PC-3 (cell line): ENCODE measurements around the gene SPATA32.

Experiments used
- CTCF ChIP-seq: fragments of 300-600 bp; sonication (generic); conservative IDR thresholded peaks from 2 replicates; pipeline ENCODE4 v1.5.1; 2017; ENCODE audit warnings: antibody characterized with exemption, low read depth, mild to moderate bottlenecking, low read length
- EZH2 ChIP-seq: fragments of 300-600 bp; sonication (generic); IDR thresholded peaks from one replicate; pipeline ENCODE4 v1.6.1; 2017; ENCODE audit warnings: antibody characterized with exemption, mild to moderate bottlenecking, low read length; ENCODE audit not compliant: unreplicated experiment
- EZH2phosphoT487 ChIP-seq: fragments of 300-600 bp; sonication (generic); IDR thresholded peaks from 2 replicates; pipeline ENCODE4 v1.6.1; 2018; ENCODE audit warnings: mild to moderate bottlenecking, antibody characterized with exemption, low read length, borderline replicate concordance

- TF ChIP-seq CTCF, result no peak
- no peak for TF ChIP-seq EZH2
- no peak for TF ChIP-seq EZH2phosphoT487
Measured at GRCh38 chr17:45247429-45248131, 14.3 kb downstream of the SPATA32 start.
